Smooth muscle cell (in vitro differentiated cells): ENCODE results near the gene TBC1D2B. TPM values are rescaled to one million over a fixed set of nuclear protein-coding genes. Genes with fewer than 3 reads are reported as not detected.

Source experiments
- DNase-seq: peaks from one replicate; lab custom pipeline; 2025; ENCODE audit not compliant: unreplicated experiment; lab: John Stamatoyannopoulos, UW
- H2AFZ ChIP-seq: fragments of 200-600 bp; sonication (generic); 2 replicates; pipeline ENCODE4 v1.6.0; 2016; ENCODE audit warnings: antibody characterized with exemption, low read depth, mild to moderate bottlenecking
- H3F3A ChIP-seq: fragments of 200-600 bp; sonication (generic); 2 replicates; pipeline ENCODE4 v1.6.0; 2017; ENCODE audit warnings: antibody characterized with exemption, low read depth
- H3K27ac ChIP-seq: fragments of 200-600 bp; sonication (generic); 2 replicates; pipeline ENCODE4 v1.5.1; 2016; ENCODE audit warnings: low read depth, mild to moderate bottlenecking
- H3K27me3 ChIP-seq: fragments of 200-600 bp; sonication (generic); 2 replicates; pipeline ENCODE4 v1.6.1; 2016; ENCODE audit warnings: low read depth, mild to moderate bottlenecking
- H3K36me3 ChIP-seq: fragments of 200-600 bp; sonication (generic); 2 replicates; pipeline ENCODE4 v1.5.1; 2016; ENCODE audit warnings: low read depth
- H3K4me1 ChIP-seq: fragments of 200-600 bp; sonication (generic); 2 replicates; pipeline ENCODE4 v1.5.1; 2016; ENCODE audit warnings: low read depth
- H3K4me2 ChIP-seq: fragments of 200-600 bp; sonication (generic); 2 replicates; pipeline ENCODE4 v1.6.0; 2016; ENCODE audit warnings: mild to moderate bottlenecking
- H3K4me3 ChIP-seq: fragments of 200-600 bp; sonication (generic); 2 replicates; pipeline ENCODE4 v1.5.1; 2016; ENCODE audit warnings: mild to moderate bottlenecking
- H3K79me2 ChIP-seq: fragments of 200-600 bp; sonication (generic); 2 replicates; pipeline ENCODE4 v1.6.0; 2016; ENCODE audit warnings: low read depth, mild to moderate bottlenecking
- H3K9ac ChIP-seq: fragments of 200-600 bp; sonication (generic); 2 replicates; pipeline ENCODE4 v1.6.0; 2016; ENCODE audit warnings: low read depth
- H3K9me3 ChIP-seq: fragments of 200-600 bp; sonication (generic); replicated peaks from 2 replicates; pipeline ENCODE4 v1.5.1; 2016; ENCODE audit warnings: low read depth
- H4K20me1 ChIP-seq: fragments of 200-600 bp; sonication (generic); 2 replicates; pipeline ENCODE4 v1.6.0; 2016; ENCODE audit warnings: low read depth
- WGBS: methylation state at CpG from one replicate; pipeline ENCODE4 v1.1.7; 2016; ENCODE audit warnings: low lambda C conversion rate; 5-methylcytosine and 5-hydroxymethylcytosine counted together
- polyA plus RNA-seq: library from polyadenylated mRNA; unstranded; fragments of >200 nt; fragmentation: Nextera tagmentation; extraction: Ambion mirVana; gene quantifications from 2 replicates; pipeline ENCODE4 v1.2.1, GENCODE V29; 2016
- total RNA-seq: library from RNA; depleted of rRNA; stranded (reverse); fragments of >200 nt; gene quantifications from 2 replicates; pipeline ENCODE4 v1.2.3, GENCODE V29; 2014
- TF ChIP-seq, protein P1 (sequence below): fragments of 200-600 bp; sonication (generic); IDR thresholded peaks from 2 replicates; pipeline ENCODE4 v1.5.1; 2017; ENCODE audit warnings: borderline replicate concordance, mild to moderate bottlenecking, antibody characterized with exemption; ENCODE audit not compliant: insufficient read depth, poor library complexity, severe bottlenecking

The TBC1D2B gene
- total and polyA plus RNA-seq, 2 experiments from 2014 or later, result 14.2 to 19.4 TPM

DNA sequence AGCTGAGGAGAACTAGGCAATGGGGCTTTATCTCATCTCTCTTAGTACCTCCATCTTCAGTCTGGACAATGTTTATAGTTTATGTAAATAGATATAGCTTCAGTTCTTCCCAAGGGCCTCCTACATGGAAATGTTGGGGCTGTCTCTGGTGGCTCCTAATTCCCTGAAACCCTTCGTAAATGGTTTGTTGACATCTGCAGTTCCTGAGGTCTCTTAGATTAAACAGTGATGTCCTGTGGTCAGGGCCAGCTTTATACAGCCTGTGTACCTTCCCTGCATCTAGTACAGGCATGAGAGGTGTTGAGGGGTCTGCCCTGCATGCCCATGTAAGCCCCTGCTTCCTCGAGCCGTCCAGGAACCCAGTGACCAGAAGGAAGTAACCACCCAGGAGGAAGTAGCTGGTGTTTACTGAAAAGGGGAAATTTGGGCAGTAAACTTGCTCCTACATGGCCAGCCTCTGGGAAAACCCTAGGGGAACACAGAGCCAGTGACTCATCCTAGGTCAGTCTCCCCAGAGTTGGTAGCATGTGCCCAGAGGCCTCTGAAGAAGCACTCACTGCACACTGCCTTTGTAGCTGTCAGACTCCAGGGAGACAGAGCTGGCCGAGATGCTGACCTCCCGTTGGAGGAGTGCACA is 4.7 kb upstream of the TBC1D2B start:
- Histone ChIP-seq H3K79me2 (no peaks in the 10 kb centered on the region), H3K4me1 (no peaks in the 10 kb centered on the region), H3F3A (peaks cover 3% of the 10 kb centered on the region), H3K4me3 (no peak overlapping the region), H3K4me2 (peak overlapping the region; percentile 62), H4K20me1 (no peaks in the 10 kb centered on the region), H3K9ac (no peak overlapping the region), H3K9me3 (no peaks in the 10 kb centered on the region), H2AFZ (peak overlapping the region; percentile 33), H3K27ac (peak overlapping the region; percentile 67), H3K36me3 (no peaks in the 10 kb centered on the region), H3K27me3 (no peaks in the 10 kb centered on the region)
- no peak for DNase-seq
- WGBS, result 57% methylated on average over 5 of the region's 5 CpGs
- TF ChIP-seq, protein P1, sequence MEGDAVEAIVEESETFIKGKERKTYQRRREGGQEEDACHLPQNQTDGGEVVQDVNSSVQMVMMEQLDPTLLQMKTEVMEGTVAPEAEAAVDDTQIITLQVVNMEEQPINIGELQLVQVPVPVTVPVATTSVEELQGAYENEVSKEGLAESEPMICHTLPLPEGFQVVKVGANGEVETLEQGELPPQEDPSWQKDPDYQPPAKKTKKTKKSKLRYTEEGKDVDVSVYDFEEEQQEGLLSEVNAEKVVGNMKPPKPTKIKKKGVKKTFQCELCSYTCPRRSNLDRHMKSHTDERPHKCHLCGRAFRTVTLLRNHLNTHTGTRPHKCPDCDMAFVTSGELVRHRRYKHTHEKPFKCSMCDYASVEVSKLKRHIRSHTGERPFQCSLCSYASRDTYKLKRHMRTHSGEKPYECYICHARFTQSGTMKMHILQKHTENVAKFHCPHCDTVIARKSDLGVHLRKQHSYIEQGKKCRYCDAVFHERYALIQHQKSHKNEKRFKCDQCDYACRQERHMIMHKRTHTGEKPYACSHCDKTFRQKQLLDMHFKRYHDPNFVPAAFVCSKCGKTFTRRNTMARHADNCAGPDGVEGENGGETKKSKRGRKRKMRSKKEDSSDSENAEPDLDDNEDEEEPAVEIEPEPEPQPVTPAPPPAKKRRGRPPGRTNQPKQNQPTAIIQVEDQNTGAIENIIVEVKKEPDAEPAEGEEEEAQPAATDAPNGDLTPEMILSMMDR, result no peak

GRCh38 chr15:78080088-78080460 is 2.6 kb upstream of the TBC1D2B start:
- no peak for DNase-seq
- Histone ChIP-seq H3K4me3 (no peak overlapping the region), H3K4me2 (no peak overlapping the region), H4K20me1 (no peaks in the 10 kb centered on the region), H3K9ac (no peak overlapping the region), H3K36me3 (no peaks in the 10 kb centered on the region), H3K9me3 (no peaks in the 10 kb centered on the region), H3K4me1 (peaks cover 17% of the 10 kb centered on the region), H3K79me2 (peaks cover 6% of the 10 kb centered on the region), H3K27ac (no peak overlapping the region), H3K27me3 (no peaks in the 10 kb centered on the region), H3F3A (peaks cover 19% of the 10 kb centered on the region), H2AFZ (no peak overlapping the region)
- WGBS, result 98% methylated on average over 8 of the region's 8 CpGs
- TF ChIP-seq, protein P1, result no peak

DNA sequence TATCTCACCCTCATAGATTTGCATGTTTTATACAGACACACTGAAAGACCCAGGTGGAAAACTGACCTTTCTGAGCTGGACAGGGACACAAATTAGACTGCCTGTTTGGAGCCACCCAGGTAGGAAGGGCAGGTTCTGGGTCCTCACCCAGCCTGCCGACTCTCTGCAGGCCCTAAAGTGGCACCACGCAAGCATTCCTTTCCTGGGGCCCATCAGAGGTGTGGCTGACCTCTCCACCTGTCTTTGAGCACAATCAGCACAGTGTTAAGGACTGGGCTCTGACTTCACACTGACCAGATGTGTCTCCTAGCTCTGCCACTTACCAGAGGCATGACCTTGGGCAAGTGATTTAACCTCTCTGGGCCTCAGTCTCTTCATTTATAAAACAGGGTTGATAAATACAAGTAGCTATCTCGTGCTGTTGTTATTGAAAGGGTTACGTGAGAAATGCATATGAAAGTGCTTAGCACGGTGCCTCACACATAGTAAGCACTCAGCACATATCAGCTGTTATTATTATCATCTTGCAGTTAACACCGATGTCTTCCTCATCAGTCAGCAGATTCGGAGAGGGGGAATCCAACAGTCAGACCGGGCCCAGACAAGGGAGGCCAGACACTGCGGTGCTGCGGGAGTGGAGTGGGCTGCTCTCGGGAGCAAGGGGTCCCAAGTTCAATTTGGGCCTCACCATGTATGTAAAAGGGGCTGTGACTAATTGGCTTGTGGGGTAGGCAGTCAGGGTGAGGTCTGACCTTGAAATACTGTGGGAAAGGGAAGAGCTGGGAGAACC is 2.0 kb upstream of the TBC1D2B start:
- Histone ChIP-seq H3F3A (peaks cover 19% of the 10 kb centered on the region), H3K4me2 (no peak overlapping the region), H3K27me3 (no peaks in the 10 kb centered on the region), H3K36me3 (no peaks in the 10 kb centered on the region), H3K4me3 (no peak overlapping the region), H4K20me1 (no peaks in the 10 kb centered on the region), H3K9ac (no peak overlapping the region), H2AFZ (no peak overlapping the region), H3K9me3 (no peaks in the 10 kb centered on the region), H3K27ac (no peak overlapping the region), H3K79me2 (peaks cover 12% of the 10 kb centered on the region), H3K4me1 (peaks cover 17% of the 10 kb centered on the region)
- DNase-seq, result no peak
- 91% methylated on average over 11 of the region's 11 CpGs for WGBS
- TF ChIP-seq, protein P1, result no peak
